GM11168 (cell line): ENCODE data around the gene SOHLH1.

ENCODE experiments used
- in situ Hi-C: fragments of 300-500 bp; cut with MboI; formaldehyde crosslinking; loops from one replicate; pipeline ENCODE4 v1.12.0; 2022; ENCODE audit warnings: low sequenced_read_pairs; ENCODE audit not compliant: unreplicated experiment

The SOHLH1 gene

GRCh38 chr9:135699440-135699839, at the start of gene SOHLH1:
Gene SOHLH1 (minus strand): TSS chr9:135699481. CDS start chr9:135699467, 14 bp downstream.
- in situ Hi-C loops = no loop called here

- in situ Hi-C loops = no loop called here
Observed at GRCh38 chr9:135748676-135749075, 49.4 kb upstream of the SOHLH1 start.

GRCh38 chr9:135747311-135747710, 48.0 kb upstream of the SOHLH1 start:
- in situ Hi-C loops = no loop called here

GRCh38 chr9:135746565-135746964, 47.3 kb upstream of the SOHLH1 start:
- in situ Hi-C loops = no loop called here

- in situ Hi-C loops = no loop called here
Observed at GRCh38 chr9:135745686-135746324, 46.5 kb upstream of the SOHLH1 start.

- in situ Hi-C loops = no loop called here
Observed at GRCh38 chr9:135745189-135745588, 45.9 kb upstream of the SOHLH1 start.

GRCh38 chr9:135744333-135745070, 45.2 kb upstream of the SOHLH1 start:
- in situ Hi-C loops = no loop called here

GRCh38 chr9:135743546-135744332, 44.5 kb upstream of the SOHLH1 start:
- in situ Hi-C loops = no loop called here

GRCh38 chr9:135743021-135743420, 43.7 kb upstream of the SOHLH1 start:
- in situ Hi-C loops = no loop called here

GRCh38 chr9:135741276-135742219, 42.3 kb upstream of the SOHLH1 start:
- in situ Hi-C loops = no loop called here

- in situ Hi-C loops = no loop called here
Observed at GRCh38 chr9:135739271-135740220, 40.3 kb upstream of the SOHLH1 start.

GRCh38 chr9:135737840-135738521, 38.7 kb upstream of the SOHLH1 start:
- in situ Hi-C loops = no loop called here

- in situ Hi-C loops = no loop called here
Observed at GRCh38 chr9:135736979-135737839, 37.9 kb upstream of the SOHLH1 start.

GRCh38 chr9:135736272-135736978, 37.1 kb upstream of the SOHLH1 start:
- in situ Hi-C loops = no loop called here

GRCh38 chr9:135734616-135735144, 35.4 kb upstream of the SOHLH1 start:
- in situ Hi-C loops = no loop called here

- in situ Hi-C loops = no loop called here
Observed at GRCh38 chr9:135732569-135733257, 33.4 kb upstream of the SOHLH1 start.
